ENCODE results near the gene JPH2.

JPH2 gene

GRCh38 chr20:44120676-44121425 is 66.1 kb downstream of the JPH2 start:
- DNase-seq, result no peak

GRCh38 chr20:44118185-44119033 is 68.6 kb downstream of the JPH2 start:
- DNase-seq, result no peak

- no peak for DNase-seq
These were observed 69.4 kb downstream of the JPH2 start for GRCh38 chr20:44117296-44118184.

DNA sequence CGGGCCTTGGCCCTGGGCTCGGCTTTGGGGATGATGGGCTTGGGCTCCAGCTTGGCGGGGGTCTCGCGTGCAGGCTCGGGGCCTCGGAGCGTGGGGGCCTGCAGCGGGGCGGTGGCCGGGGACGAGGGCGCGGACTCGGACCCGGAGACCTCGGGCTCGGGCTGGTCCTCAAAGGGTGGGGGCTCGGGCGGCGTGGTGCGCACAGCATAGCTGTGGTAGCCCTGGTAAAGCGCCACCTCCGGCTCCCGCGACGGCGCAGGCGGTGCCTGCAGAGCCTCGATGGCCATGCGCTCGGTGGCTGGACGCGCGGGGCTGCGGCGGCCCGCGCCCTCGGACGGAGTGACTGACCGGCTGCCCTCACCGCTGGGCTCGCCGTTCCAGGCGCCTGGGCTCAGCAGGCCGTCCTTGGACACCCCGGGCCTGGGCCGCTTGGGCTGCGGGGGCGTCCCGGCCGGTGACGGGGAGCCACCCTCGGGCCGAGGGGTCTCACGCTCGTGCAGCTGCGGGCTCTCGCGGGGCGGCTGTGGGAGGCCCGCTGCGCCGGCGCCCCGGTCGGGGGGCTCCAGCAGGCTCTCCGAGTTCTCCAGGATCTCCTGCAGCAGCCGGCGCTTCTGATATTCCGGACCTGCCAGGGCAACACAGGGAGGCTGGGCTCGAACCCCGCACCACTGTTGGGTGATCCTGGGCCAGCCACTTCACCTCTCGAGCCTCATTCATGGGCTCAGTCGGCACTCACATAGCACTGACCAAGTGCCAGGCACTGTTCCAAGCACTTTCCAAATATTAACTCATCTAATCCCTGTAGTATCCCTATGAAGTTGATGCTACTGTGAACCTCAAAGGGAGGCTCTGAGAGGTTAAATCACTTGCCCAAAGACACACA is 71.0 kb downstream of the JPH2 start:
- no peak for DNase-seq

GRCh38 chr20:44115181-44115580 is 71.8 kb downstream of the JPH2 start:
- no peak for DNase-seq

DNA sequence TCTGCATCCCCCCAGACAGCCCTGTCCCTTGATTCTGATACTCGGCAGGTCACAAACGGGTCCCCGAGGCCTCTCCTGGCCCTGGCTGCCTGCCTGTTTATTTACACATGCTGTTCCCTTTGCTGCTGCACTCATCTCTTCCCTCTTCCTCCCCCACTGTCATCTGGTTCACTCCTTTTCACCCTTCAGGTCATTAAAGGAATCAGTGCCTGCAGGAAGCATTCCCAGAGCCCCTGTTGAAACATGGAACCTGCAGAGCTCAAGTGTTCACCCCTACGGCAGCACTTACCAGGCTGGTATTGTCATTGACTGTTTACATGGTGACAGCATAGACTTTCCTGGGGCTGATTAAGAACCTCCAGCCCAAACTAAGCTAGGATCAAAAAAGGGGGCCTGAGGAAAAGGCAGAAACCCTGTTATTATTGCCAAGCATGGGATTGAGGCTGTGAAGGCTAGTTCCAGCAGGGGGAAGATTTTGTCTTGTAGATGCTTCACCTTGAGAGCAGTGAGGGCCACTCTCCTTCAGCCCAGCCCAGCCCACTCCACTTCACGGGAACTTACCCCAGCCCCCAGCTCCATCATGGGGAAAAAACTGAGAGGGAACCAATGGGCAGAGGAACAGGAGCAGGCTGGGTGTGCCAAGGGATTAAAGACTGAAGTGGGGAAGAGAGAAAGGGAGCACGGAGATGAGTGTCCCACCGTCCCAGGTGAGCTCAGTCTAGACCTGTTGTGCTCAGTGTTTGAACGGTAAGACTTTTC is 73.2 kb downstream of the JPH2 start:
- DNase-seq, result no peak

- no peak for DNase-seq
These were observed 73.9 kb downstream of the JPH2 start for GRCh38 chr20:44112889-44113617.

GRCh38 chr20:44112456-44112855 is 74.5 kb downstream of the JPH2 start:
- DNase-seq, result no peak

DNA sequence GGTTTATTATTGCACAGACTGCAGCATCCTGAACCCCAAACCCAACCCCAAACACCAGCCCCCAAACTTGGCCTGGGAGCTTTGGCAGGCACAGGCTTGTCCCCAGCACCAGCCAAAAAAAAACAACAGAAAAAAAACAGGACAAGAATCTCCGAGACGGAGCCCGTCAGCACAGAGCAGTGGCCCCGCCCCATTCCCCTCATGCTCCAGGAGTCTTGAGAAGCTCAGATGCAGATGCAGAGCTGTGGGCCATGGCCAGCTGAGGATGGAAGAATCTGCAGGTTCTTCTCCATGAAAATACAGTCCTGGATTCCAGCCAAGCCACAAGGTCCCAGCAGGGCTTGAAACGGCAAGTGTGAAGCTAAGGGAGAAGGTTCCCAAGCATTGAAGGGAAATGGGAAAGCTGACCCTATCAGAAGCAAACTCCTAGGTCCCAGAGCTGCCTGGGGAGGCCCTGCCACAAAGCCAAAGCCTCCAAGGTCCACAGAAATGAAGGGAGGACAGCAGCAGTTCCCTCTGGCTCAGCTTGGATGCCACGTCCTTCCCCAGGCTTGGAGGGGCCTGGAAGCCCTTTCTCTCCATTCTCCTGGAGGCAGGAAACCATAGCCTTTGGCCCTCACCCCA is 75.2 kb downstream of the JPH2 start:
- DNase-seq, result no peak

DNA sequence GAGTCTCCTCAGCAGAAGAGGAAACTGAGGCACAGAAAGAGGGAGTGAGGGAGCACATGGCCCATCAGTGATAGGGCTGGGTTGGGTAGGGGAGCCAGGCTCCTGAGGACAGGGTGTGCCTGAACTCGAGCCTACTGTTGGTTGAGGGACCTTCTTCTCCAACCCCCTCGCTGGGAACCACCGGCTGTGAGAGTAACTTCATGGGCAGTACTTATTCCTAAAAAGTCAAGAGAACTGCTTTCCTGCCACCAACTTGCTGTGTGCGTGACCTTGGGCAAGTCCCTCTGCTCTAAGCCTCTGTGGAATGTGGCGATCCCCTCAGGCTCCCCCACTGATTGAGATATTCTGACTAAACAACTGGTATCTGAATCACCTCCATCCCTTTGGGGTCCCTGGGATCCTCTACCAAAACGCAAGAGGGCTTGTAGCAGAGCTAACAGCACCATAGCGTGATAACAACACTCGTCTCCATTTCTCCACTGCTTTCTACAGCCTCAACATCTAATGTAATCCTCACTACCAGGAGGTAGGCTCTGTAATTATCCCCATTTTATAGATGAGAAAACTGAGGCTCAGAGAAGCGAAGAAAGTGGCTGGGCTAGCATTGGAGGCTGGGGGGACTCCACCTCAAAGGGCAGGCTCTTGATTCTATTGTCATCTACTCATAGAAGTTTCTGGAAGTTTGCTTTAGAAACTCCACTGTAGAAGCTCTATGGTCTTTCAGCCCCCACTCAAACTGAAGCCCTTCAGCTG is 76.0 kb downstream of the JPH2 start:
- DNase-seq, result no peak

DNA sequence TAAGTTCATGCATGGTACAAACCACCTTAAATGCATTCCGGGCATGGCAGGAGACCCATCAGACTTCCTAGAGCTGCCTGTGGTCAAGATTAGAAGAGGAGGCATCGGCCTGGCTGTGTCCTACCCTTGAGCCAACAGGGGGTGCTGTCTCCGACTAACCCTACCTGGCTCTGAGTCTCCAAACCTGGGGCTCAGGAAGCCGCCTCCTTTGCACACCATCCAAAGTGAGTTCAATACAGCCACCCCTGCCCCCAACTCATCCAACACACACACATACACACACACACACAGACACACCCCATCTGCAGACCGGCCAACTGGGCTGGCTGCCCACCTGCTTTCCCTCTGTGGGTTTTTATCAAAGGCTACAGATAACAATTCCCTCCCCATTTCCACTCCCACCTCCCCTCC is 77.0 kb downstream of the JPH2 start:
- no peak for DNase-seq

- no peak for DNase-seq
These were observed 80.4 kb downstream of the JPH2 start for GRCh38 chr20:44106615-44107014.

GRCh38 chr20:44104798-44105517 is 82.0 kb downstream of the JPH2 start:
- no peak for DNase-seq

GRCh38 chr20:44102582-44102981 is 84.4 kb downstream of the JPH2 start:
- no peak for DNase-seq

DNA sequence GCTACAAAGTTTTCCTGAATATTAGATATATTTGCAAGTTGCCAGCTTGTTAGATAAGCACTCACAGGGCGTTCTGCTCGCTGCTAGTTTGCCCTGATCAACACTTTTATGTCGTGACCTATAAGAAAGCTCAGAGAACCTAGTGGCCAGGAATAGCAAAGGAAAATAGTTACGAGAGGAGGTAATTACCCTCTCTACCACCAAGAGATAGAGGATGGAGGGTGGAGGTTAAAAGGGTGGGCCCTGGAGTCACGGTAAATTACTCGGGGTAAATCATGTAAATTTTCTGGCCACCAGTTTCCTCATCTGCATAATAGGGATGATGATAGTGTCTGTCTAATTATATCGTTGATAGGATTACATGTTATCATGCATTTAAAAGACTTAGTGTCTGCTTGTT is 87.2 kb downstream of the JPH2 start:
- DNase-seq, result no peak

- no peak for DNase-seq
These were observed 88.3 kb downstream of the JPH2 start for GRCh38 chr20:44098657-44099056.

GRCh38 chr20:44098256-44098630 is 88.7 kb downstream of the JPH2 start:
- no peak for DNase-seq

DNA sequence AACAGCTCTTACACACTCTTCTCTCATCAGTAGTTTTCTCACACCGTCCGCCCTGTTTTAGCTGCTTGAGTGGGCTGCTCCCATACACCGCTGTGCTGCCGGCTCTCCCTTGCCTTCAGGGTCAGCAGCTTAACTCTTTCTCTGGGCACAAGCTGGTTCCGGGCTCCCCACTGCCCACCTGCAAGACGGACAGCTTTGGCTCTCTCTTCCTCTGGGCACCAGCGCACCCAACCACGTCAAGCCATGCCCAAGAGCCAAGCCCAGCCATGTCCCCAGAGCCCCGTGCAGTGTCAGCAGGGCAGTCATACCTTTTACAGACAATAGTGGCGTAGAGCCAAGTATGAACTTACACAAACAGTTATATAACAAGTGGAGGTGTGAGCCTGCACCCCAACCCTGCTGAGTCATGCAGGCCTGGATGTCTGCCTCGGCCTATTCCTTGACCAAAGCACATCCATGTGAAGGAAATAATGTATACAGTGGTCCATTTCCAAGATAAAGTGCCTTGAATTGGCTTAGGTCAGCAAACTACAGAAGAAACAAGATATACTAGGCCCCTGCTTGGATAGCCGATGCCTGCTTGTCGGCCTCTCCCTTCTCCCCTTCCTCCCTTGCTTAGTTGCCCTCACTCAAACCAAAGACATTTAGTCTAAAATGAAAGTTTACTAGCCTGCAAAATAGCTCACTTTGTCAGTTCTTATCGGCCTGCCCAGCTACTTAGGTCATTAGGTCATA is 89.3 kb downstream of the JPH2 start:
- DNase-seq, result no peak

Data from NCI-H526 treated with DMSO at 0.1 percent for 48 hours (cell line).